WTC11 (cell line): ENCODE measurements around the gene IL1RN. TPM values are rescaled to one million over a fixed set of nuclear protein-coding genes. Genes with fewer than 3 reads are reported as not detected.

ENCODE experiments used
- ATAC-seq: fragments of 200-7000 bp; cut with Tn5 transposase; 2 replicates; pipeline ENCODE4 v1.10.0; 2021; ENCODE audit warnings: mild to moderate bottlenecking, moderate library complexity
- CTCF ChIA-PET: fragments of 300-600 bp; sonication (Branson Sonifier 250); formaldehyde crosslinking; loops from one replicate; lab custom pipeline; 2021; ENCODE audit warnings: antibody characterized with exemption; lab: Charles Lee
- POLR2A ChIA-PET: fragments of 350-600 bp; sonication (Branson Sonifier 250); formaldehyde crosslinking; loops from one replicate; lab custom pipeline; 2021; ENCODE audit warnings: antibody characterized with exemption; lab: Charles Lee
- DNase-seq: peaks from one replicate; pipeline ENCODE4 v3.0.0; 2021; ENCODE audit warnings: low spot score
- H3K27ac Mint-ChIP-seq: 2 replicates; pipeline ENCODE4 v1.8.0; 2021; ENCODE audit warnings: mixed read lengths
- H3K27me3 Mint-ChIP-seq: 2 replicates; pipeline ENCODE4 v1.8.0; 2021; ENCODE audit warnings: low read depth, mild to moderate bottlenecking, moderate library complexity, mixed read lengths
- H3K36me3 Mint-ChIP-seq: 2 replicates; pipeline ENCODE4 v1.8.0; 2021; ENCODE audit warnings: mixed read lengths
- H3K4me1 Mint-ChIP-seq: 2 replicates; pipeline ENCODE4 v1.8.0; 2022; ENCODE audit warnings: mixed read lengths
- H3K4me3 Mint-ChIP-seq: 2 replicates; pipeline ENCODE4 v1.8.0; 2021; ENCODE audit warnings: mild to moderate bottlenecking, moderate library complexity, mixed read lengths
- H3K9me3 Mint-ChIP-seq: 2 replicates; pipeline ENCODE4 v1.8.0; 2021; ENCODE audit warnings: mixed read lengths
- ETV6 ChIP-seq: sonication (generic); formaldehyde crosslinking; IDR thresholded peaks from 2 replicates; pipeline ENCODE4 v1.8.1; 2022; ENCODE audit warnings: mild to moderate bottlenecking, missing genetic modification reagents
- GABPB1 ChIP-seq: sonication (generic); formaldehyde crosslinking; IDR thresholded peaks from 2 replicates; pipeline ENCODE4 v1.8.1; 2023; ENCODE audit warnings: mild to moderate bottlenecking, missing genetic modification reagents
- HMGA2 ChIP-seq: fragments of 250-450 bp; sonication (Bioruptor Pico); IDR thresholded peaks from 2 replicates; pipeline ENCODE4 v1.4.0; 2021; ENCODE audit warnings: mild to moderate bottlenecking, moderate library complexity
- HMGXB4 ChIP-seq: sonication (generic); formaldehyde crosslinking; IDR thresholded peaks from 2 replicates; pipeline ENCODE4 v1.8.1; 2023; ENCODE audit warnings: mild to moderate bottlenecking, moderate library complexity, missing genetic modification reagents
- JAZF1 ChIP-seq: fragments of 250-450 bp; sonication (Bioruptor Pico); IDR thresholded peaks from 2 replicates; pipeline ENCODE4 v1.9.0; 2021; ENCODE audit warnings: moderate library complexity, mild to moderate bottlenecking, inconsistent platforms
- KAT7 ChIP-seq: sonication (generic); formaldehyde crosslinking; IDR thresholded peaks from 2 replicates; pipeline ENCODE4 v1.8.1; 2023; ENCODE audit warnings: missing genetic modification reagents, mild to moderate bottlenecking, borderline replicate concordance
- MAX ChIP-seq: sonication (generic); formaldehyde crosslinking; IDR thresholded peaks from 2 replicates; pipeline ENCODE4 v1.8.0; 2022; ENCODE audit warnings: mild to moderate bottlenecking, missing genetic modification reagents
- PREB ChIP-seq: sonication (generic); formaldehyde crosslinking; IDR thresholded peaks from 2 replicates; pipeline ENCODE4 v1.8.1; 2022; ENCODE audit warnings: mild to moderate bottlenecking, missing genetic modification reagents, moderate library complexity, borderline replicate concordance
- PRRX2 ChIP-seq: fragments of 250-450 bp; sonication (Bioruptor Pico); IDR thresholded peaks from 2 replicates; pipeline ENCODE4 v1.8.0; 2021; ENCODE audit warnings: mild to moderate bottlenecking
- SMAD4 ChIP-seq: sonication (generic); formaldehyde crosslinking; IDR thresholded peaks from 2 replicates; pipeline ENCODE4 v1.8.0; 2022; ENCODE audit warnings: mild to moderate bottlenecking, missing genetic modification reagents
- SOX15 ChIP-seq: fragments of 250-450 bp; sonication (Bioruptor Pico); IDR thresholded peaks from 2 replicates; pipeline ENCODE4 v1.9.0; 2021; ENCODE audit warnings: mild to moderate bottlenecking
- TEAD4 ChIP-seq: sonication (generic); formaldehyde crosslinking; IDR thresholded peaks from 2 replicates; pipeline ENCODE4 v1.8.0; 2022; ENCODE audit warnings: mild to moderate bottlenecking, missing genetic modification reagents
- USF1 ChIP-seq: sonication (generic); formaldehyde crosslinking; IDR thresholded peaks from 2 replicates; pipeline ENCODE4 v1.8.0; 2022; ENCODE audit warnings: mild to moderate bottlenecking, missing genetic modification reagents
- ZNF138 ChIP-seq: sonication (generic); formaldehyde crosslinking; conservative IDR thresholded peaks from 2 replicates; pipeline ENCODE4 v1.8.1; 2022; ENCODE audit warnings: mild to moderate bottlenecking, moderate library complexity, missing genetic modification reagents
- ZNF263 ChIP-seq: sonication (generic); formaldehyde crosslinking; IDR thresholded peaks from 2 replicates; pipeline ENCODE4 v1.8.1; 2022; ENCODE audit warnings: low read depth, mild to moderate bottlenecking, moderate library complexity, missing genetic modification reagents
- ZSCAN18 ChIP-seq: fragments of 250-450 bp; sonication (Bioruptor Pico); IDR thresholded peaks from 2 replicates; pipeline ENCODE4 v2.1.2; 2022; ENCODE audit warnings: mild to moderate bottlenecking, moderate library complexity
- total RNA-seq: library from RNA; stranded (reverse); gene quantifications from 3 replicates; pipeline ENCODE4 v1.2.3, GENCODE V29; 2021
- TF ChIP-seq, protein P1 (sequence below): sonication (generic); formaldehyde crosslinking; IDR thresholded peaks from 2 replicates; pipeline ENCODE4 v1.8.1; 2022; ENCODE audit warnings: low read depth, mild to moderate bottlenecking, moderate library complexity, missing genetic modification reagents, borderline replicate concordance
- TF ChIP-seq, protein P2 (sequence below): sonication (generic); formaldehyde crosslinking; IDR thresholded peaks from 2 replicates; pipeline ENCODE4 v1.8.1; 2023; ENCODE audit warnings: mild to moderate bottlenecking, missing genetic modification reagents, moderate library complexity
- TF ChIP-seq, protein P3 (sequence below): sonication (generic); formaldehyde crosslinking; IDR thresholded peaks from 2 replicates; pipeline ENCODE4 v1.8.1; 2023; ENCODE audit warnings: mild to moderate bottlenecking, missing genetic modification reagents, moderate library complexity
- TF ChIP-seq, protein P4 (sequence below): sonication (generic); formaldehyde crosslinking; IDR thresholded peaks from 2 replicates; pipeline ENCODE4 v1.8.0; 2023; ENCODE audit warnings: mild to moderate bottlenecking, missing genetic modification reagents

The IL1RN gene
- total RNA-seq, 1 experiment from 2014 or later, result not detected

DNA sequence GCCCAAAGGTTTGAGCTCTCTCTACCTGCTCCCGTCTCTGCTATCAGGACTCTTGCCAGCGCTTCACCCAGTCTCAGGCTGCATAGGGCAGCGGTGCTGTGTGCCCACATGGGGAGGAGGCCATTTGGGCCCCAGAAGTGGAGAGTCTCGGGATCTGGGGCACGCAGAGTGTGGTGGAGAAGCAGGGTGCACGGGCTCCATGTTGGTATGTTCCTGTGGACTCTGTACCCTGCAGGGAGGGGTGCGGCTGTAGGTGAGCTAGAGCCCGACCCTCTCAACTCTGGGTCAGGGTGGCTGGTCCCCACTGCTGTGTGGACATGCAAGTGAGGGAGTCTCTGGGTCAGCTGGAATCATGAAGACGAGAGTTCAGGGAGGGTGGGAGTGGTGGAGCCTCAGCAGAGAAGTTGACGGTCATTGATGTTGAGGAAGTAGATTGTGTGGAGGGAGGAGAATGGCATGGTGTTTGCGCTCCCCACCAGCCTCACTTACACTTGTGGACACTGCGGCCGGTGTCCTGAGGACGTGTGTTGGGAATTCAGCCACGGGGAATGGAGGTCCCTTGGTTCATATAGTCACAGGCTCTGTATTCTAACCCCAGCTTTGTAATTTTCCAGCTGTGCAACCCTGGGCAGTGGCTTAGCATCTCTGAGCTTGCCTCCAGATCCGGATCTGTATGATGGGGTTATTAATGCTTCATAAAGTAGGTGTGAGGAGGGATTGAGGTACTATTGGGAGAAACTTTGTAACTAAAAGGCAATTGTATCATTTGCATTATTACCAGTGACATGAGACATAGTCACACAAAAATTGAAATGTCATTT lies 45.5 kb downstream of the IL1RN start:
- H3K27ac Mint-ChIP-seq, result no peak overlapping the region
- TF ChIP-seq JAZF1 (CRISPR knock-in tag) (no peak), PRRX2 (CRISPR knock-in tag) (no peak), HMGA2 (CRISPR knock-in tag) (no peak), MAX (CRISPR knock-in tag) (no peak), ETV6 (CRISPR knock-in tag) (no peak), USF1 (CRISPR knock-in tag) (no peak)
- TF ChIP-seq, protein P1, sequence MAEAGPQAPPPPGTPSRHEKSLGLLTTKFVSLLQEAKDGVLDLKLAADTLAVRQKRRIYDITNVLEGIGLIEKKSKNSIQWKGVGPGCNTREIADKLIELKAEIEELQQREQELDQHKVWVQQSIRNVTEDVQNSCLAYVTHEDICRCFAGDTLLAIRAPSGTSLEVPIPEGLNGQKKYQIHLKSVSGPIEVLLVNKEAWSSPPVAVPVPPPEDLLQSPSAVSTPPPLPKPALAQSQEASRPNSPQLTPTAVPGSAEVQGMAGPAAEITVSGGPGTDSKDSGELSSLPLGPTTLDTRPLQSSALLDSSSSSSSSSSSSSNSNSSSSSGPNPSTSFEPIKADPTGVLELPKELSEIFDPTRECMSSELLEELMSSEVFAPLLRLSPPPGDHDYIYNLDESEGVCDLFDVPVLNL, result no peak
- TF ChIP-seq, all 79 proteins: peak for 0
- peaks cover 3% of the 10 kb centered on the region; the same call in 1 of the 2 replicates for H3K27me3 Mint-ChIP-seq
- H3K4me3 Mint-ChIP-seq, result no peak overlapping the region
- H3K4me1 Mint-ChIP-seq, result peaks cover 21% of the 10 kb centered on the region
- no peak for DNase-seq
- no peaks in the 10 kb centered on the region; the same call in 1 of the 2 replicates for H3K9me3 Mint-ChIP-seq
- CTCF ChIA-PET, result interaction anchor here (1.0 to 1.3 kb wide), 4 partner anchors 26 to 93 kb away, joined by 3 to 4 read pairs (median 4); no protein-coding TSS in a partner anchor
- POLR2A ChIA-PET, result no interaction called here
- ATAC-seq, result no peak
- no peaks in the 10 kb centered on the region for H3K36me3 Mint-ChIP-seq

DNA sequence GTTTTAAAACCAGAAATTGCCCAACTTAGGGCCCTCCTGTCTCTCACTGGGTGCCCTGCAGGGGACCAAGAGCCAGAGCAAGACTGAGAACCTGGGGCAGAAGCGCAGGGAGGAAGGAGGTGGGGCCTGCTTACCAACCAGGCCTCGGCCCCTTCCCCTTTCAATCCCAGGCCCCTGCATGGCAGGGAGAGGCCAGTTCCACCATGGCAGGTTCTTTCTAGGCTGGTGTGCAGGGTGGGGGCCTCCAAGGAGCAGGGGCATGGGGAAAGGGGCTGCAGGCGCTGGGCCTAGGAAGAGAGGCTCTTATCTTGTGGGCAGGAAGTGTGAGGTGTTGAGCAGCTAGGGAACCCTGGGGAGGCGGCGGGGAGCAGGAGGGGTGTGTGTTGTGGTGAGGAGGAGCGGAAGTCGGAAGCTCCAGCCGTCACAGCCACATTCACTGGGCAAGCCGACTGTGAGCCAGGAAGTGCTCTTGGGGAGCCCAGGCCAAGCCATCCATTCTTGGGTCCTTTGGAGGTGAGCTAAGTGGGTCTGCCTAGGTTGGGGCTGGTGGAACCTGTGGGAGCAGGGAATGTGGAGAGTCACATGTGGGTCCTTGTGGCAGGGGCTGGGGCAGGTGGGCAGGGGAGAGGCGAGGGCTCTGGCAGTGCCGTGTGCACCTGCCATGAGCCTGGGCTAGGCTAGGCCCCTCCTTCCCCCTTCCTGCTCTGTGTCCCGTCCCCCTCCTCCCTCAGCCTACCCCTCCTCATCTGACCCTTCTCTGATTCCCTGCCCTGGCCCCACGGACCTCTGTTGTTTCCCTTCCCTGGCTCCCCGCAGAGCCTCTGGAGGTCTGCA lies 46.4 kb downstream of the IL1RN start, which contains the start of gene PSD4:
PSD4 (plus strand) TSS at position 430 of the 834 bp plus-strand sequence. CDS start 8,486 bp downstream, outside the sequence.
- ChIA-PET CTCF (interaction anchor here (0.8 to 5.3 kb wide), 11 partner anchors 9 to 388 kb away, joined by 3 to 42 read pairs (median 4); no protein-coding TSS in a partner anchor), POLR2A (no interaction called here)
- no peaks in the 10 kb centered on the region; the same call in 1 of the 2 replicates for H3K9me3 Mint-ChIP-seq
- no peak within 1 kb of the TSS for H3K27ac Mint-ChIP-seq
- TF ChIP-seq ZNF138 (CRISPR knock-in tag), result no peak
- TF ChIP-seq ZSCAN18 (CRISPR knock-in tag), result no peak
- no peak for TF ChIP-seq SMAD4
- TF ChIP-seq GABPB1 (CRISPR knock-in tag), result no peak
- TF ChIP-seq, protein P2, sequence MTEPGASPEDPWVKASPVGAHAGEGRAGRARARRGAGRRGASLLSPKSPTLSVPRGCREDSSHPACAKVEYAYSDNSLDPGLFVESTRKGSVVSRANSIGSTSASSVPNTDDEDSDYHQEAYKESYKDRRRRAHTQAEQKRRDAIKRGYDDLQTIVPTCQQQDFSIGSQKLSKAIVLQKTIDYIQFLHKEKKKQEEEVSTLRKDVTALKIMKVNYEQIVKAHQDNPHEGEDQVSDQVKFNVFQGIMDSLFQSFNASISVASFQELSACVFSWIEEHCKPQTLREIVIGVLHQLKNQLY (CRISPR knock-in tag), result no peak
- TF ChIP-seq, protein P3, sequence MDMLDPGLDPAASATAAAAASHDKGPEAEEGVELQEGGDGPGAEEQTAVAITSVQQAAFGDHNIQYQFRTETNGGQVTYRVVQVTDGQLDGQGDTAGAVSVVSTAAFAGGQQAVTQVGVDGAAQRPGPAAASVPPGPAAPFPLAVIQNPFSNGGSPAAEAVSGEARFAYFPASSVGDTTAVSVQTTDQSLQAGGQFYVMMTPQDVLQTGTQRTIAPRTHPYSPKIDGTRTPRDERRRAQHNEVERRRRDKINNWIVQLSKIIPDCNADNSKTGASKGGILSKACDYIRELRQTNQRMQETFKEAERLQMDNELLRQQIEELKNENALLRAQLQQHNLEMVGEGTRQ, result no peak
- TF ChIP-seq KAT7 (CRISPR knock-in tag), result no peak
- TF ChIP-seq HMGXB4 (CRISPR knock-in tag), result no peak
- no peak for TF ChIP-seq SOX15 (CRISPR knock-in tag)
- no peak for TF ChIP-seq PREB
- TF ChIP-seq, protein P4, sequence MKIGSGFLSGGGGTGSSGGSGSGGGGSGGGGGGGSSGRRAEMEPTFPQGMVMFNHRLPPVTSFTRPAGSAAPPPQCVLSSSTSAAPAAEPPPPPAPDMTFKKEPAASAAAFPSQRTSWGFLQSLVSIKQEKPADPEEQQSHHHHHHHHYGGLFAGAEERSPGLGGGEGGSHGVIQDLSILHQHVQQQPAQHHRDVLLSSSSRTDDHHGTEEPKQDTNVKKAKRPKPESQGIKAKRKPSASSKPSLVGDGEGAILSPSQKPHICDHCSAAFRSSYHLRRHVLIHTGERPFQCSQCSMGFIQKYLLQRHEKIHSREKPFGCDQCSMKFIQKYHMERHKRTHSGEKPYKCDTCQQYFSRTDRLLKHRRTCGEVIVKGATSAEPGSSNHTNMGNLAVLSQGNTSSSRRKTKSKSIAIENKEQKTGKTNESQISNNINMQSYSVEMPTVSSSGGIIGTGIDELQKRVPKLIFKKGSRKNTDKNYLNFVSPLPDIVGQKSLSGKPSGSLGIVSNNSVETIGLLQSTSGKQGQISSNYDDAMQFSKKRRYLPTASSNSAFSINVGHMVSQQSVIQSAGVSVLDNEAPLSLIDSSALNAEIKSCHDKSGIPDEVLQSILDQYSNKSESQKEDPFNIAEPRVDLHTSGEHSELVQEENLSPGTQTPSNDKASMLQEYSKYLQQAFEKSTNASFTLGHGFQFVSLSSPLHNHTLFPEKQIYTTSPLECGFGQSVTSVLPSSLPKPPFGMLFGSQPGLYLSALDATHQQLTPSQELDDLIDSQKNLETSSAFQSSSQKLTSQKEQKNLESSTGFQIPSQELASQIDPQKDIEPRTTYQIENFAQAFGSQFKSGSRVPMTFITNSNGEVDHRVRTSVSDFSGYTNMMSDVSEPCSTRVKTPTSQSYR (CRISPR knock-in tag), result no peak
- no peak for TF ChIP-seq TEAD4
- no peak for TF ChIP-seq ZNF263 (CRISPR knock-in tag)
- no peak for TF ChIP-seq JAZF1 (CRISPR knock-in tag)
- no peak within 1 kb of the TSS for H3K4me3 Mint-ChIP-seq
- peaks cover 21% of the 10 kb centered on the region for H3K4me1 Mint-ChIP-seq
- ATAC-seq (peak; percentile 54), DNase-seq (no peak)
- H3K36me3 Mint-ChIP-seq, result no peaks in the 10 kb centered on the region
- H3K27me3 Mint-ChIP-seq, result no peaks in the 10 kb centered on the region; the same call in 1 of the 2 replicates
